ENCODE measurements around the gene HOXA5.

DNA sequence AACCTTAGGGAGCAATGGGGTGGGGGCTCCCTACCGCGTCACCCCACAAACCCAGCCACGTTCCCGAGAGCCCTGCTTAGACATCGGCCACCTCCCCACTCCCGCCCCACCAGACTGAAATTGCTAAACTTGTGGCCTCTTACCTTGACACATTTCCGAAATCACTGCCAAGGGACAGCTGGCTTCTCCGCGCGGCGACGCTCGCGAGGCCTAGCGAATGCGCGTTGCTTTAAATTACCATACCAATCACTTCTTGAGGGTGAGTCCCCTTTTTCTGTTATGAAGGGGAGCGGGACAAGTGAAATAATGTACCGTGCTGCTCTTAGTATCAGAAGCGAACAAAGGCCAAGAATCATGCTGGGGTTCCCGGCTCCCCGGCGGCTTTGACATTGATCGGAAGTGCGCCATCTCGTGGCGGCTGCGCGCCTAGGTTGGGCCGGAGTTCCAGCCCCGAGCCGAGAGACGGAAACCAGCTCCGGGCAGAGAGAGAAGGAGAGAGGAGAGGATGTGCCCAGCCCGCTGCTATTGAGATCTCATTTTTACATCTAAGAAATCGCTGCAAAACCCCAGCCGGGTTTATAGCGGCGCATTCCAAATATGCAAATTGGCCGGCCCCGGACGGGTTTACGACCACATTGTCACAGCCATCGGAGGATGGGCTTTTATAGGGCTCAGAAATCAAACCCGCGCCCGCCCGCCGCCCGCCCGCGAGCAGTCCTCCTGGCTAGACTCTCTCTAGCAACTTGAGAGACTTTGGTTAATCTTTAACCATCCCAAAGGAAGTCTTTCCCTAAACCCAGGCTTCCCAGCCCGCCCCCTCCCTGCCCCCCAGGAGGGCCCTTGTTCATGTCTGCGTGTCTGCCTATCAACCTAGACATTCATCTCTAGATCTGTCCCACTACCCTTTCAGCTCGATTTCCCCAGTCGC lies 36.3 kb upstream of the HOXA5 start:
- no peak for TF ChIP-seq POLR2A (IDR thresholded peaks at IDR 0.05; ENCODE audit: low read depth)
- TF ChIP-seq, protein P1, sequence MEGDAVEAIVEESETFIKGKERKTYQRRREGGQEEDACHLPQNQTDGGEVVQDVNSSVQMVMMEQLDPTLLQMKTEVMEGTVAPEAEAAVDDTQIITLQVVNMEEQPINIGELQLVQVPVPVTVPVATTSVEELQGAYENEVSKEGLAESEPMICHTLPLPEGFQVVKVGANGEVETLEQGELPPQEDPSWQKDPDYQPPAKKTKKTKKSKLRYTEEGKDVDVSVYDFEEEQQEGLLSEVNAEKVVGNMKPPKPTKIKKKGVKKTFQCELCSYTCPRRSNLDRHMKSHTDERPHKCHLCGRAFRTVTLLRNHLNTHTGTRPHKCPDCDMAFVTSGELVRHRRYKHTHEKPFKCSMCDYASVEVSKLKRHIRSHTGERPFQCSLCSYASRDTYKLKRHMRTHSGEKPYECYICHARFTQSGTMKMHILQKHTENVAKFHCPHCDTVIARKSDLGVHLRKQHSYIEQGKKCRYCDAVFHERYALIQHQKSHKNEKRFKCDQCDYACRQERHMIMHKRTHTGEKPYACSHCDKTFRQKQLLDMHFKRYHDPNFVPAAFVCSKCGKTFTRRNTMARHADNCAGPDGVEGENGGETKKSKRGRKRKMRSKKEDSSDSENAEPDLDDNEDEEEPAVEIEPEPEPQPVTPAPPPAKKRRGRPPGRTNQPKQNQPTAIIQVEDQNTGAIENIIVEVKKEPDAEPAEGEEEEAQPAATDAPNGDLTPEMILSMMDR (IDR thresholded peaks at IDR 0.05), result peak; percentile 46 to 82 (median 59)

Data from esophagus muscularis mucosa (tissue), 3 donors.